Stimulated activated CD4-positive, alpha-beta T cell treated with anti-CD3 and anti-CD28 coated beads, TNF-alpha, amount 100 ng/mL, for 24 hours (primary cell): ENCODE results near the gene MBD2.

Experiments used
- DNase-seq, 3 experiments: peaks; one replicate each; pipeline ENCODE4 v3.0.0-alpha.2; 2020; ENCODE audit warnings: low read depth in 3 of 3

The MBD2 gene

DNA sequence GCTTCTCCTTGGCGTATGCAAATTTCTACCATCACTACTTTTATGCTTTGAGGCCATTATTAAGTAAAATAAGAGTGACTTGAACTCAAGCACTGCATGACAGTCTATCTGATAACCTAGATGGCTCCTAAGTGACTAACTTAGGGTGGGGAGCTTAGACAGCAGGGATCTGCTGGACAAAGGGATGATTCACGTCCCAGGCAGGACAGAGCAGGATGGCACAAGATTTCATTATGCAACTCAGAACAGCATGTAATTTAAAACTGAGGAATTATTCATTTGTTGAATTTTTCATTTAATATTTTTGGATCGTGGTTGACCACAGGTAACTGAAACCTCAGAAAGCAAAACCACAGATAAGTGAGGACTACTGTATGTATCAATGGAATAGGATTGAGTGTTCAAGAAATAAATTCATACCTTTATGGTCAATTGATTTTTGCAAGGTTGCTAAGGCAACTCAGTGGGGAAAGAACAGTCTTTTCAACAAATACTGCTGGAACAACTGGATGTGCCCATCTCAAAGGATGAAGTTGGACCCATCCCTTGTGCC, 115.3 kb downstream of the MBD2 start:
- DNase-seq: no peak

DNA sequence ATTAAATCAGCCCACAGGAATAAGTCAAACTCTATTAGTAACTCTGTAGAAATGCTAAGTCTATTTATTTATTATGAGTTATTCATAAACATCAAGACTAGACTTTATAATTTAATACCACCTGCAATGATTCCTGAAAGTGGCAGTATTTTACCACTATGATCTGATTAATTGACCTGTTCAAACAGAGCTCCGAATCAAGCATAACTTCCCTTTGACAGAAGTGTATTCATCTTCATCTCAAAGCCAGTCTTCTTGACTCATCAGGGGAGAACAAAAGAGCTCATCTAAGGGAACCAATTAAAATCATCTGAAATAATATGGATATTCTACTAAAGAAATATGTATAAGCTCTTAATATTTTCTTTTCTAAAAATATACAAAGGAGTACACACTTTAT, 122.3 kb downstream of the MBD2 start:
- DNase-seq: no peak
